ENCODE data around the gene CDC16. TPM values are rescaled to one million over a fixed set of nuclear protein-coding genes. Genes with fewer than 3 reads are reported as not detected.

CDC16 gene
- total RNA-seq, 2 donors from 2014 or later, result 35.7 to 47.9 TPM

GRCh38 chr13:114285166-114285808 lies 50.6 kb downstream of the CDC16 start:
- no peak overlapping the region for H3K4me3 ChIP-seq
- H3K9ac ChIP-seq (ENCODE audit: low read depth in 2 of 2, low read length in 2 of 2), result no peak overlapping the region
- H3K4me1 ChIP-seq, result peaks cover 6% of the 10 kb centered on the region
- DNase-seq, result no peak
- no peaks in the 10 kb centered on the region for H3K27me3 ChIP-seq
- no peaks in the 10 kb centered on the region for H3K9me3 ChIP-seq
- H3K27ac ChIP-seq, result no peak overlapping the region
- TF ChIP-seq, protein P1, sequence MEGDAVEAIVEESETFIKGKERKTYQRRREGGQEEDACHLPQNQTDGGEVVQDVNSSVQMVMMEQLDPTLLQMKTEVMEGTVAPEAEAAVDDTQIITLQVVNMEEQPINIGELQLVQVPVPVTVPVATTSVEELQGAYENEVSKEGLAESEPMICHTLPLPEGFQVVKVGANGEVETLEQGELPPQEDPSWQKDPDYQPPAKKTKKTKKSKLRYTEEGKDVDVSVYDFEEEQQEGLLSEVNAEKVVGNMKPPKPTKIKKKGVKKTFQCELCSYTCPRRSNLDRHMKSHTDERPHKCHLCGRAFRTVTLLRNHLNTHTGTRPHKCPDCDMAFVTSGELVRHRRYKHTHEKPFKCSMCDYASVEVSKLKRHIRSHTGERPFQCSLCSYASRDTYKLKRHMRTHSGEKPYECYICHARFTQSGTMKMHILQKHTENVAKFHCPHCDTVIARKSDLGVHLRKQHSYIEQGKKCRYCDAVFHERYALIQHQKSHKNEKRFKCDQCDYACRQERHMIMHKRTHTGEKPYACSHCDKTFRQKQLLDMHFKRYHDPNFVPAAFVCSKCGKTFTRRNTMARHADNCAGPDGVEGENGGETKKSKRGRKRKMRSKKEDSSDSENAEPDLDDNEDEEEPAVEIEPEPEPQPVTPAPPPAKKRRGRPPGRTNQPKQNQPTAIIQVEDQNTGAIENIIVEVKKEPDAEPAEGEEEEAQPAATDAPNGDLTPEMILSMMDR (IDR thresholded peaks at IDR 0.05), result no peak
- H3K36me3 ChIP-seq, result no peaks in the 10 kb centered on the region
- intact Hi-C loops (cut with DNase I), result no loop called here

- Histone ChIP-seq H3K9me3 (no peaks in the 10 kb centered on the region), H3K9ac (ENCODE audit: low read depth in 2 of 2, low read length in 2 of 2) (no peak overlapping the region), H3K27me3 (no peaks in the 10 kb centered on the region), H3K36me3 (no peaks in the 10 kb centered on the region), H3K27ac (no peak overlapping the region), H3K4me1 (peaks cover 6% of the 10 kb centered on the region), H3K4me3 (no peak overlapping the region)
- TF ChIP-seq, protein P1 (IDR thresholded peaks at IDR 0.05), result no peak
- DNase-seq, result no peak
- intact Hi-C loops (cut with DNase I), result no loop called here
Observed at GRCh38 chr13:114286808-114287207, 52.1 kb downstream of the CDC16 start.

DNA sequence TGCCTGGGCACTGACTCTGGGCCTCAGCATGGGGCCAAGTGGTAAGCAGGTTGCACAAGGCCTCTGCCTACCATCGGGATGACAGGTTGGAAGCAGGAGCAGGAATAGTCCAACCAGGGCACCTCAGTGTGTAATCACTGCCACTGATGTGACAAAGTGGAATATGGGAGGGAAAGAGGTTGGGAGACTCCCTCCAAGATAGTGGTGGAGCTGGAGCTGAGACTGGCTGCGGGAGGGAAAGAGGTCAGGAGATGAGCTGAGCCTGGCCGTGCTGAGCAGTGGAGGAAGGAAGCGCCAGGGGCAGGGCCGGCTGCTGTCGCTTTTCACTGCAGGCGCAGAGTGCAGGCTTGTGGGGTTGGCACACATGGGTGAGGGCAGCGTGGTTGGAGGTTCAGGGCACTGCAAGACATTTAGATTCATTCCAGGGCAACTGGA lies 53.5 kb downstream of the CDC16 start:
- Histone ChIP-seq H3K9me3 (no peaks in the 10 kb centered on the region), H3K4me3 (no peak overlapping the region), H3K27ac (no peak overlapping the region), H3K4me1 (peaks cover 1% of the 10 kb centered on the region), H3K27me3 (no peaks in the 10 kb centered on the region), H3K9ac (ENCODE audit: low read depth in 2 of 2, low read length in 2 of 2) (no peak overlapping the region), H3K36me3 (no peaks in the 10 kb centered on the region)
- intact Hi-C loops (cut with DNase I), result no loop called here
- no peak for DNase-seq
- TF ChIP-seq, protein P1 (IDR thresholded peaks at IDR 0.05), result no peak

DNA sequence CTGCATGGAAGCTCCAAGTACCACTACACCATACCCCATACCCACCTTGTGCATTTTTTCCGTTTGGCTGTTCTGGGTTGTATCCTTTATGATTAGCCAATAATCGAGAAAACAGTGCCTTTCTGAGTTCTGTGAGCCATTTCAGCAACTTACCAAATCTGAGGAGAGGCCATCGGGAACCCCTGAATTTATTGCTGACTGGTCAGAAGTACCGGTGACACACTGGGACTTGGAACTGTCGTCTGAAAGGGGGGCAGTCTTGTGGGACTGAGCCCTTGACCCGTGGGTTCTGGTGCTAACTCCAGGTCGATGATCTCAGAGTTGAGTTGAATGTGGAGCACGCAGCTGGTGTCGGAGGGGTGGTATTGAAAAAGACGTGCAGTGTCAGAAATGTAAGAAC lies 61.8 kb downstream of the CDC16 start:
- intact Hi-C loops (cut with DNase I), result no loop called here
- Histone ChIP-seq H3K36me3 (no peaks in the 10 kb centered on the region), H3K27me3 (no peaks in the 10 kb centered on the region), H3K4me3 (no peak overlapping the region), H3K9ac (ENCODE audit: low read depth in 2 of 2, low read length in 2 of 2) (no peak overlapping the region), H3K9me3 (no peaks in the 10 kb centered on the region), H3K27ac (no peak overlapping the region), H3K4me1 (no peaks in the 10 kb centered on the region)
- DNase-seq, result no peak
- TF ChIP-seq, protein P1 (IDR thresholded peaks at IDR 0.05), result no peak

DNA sequence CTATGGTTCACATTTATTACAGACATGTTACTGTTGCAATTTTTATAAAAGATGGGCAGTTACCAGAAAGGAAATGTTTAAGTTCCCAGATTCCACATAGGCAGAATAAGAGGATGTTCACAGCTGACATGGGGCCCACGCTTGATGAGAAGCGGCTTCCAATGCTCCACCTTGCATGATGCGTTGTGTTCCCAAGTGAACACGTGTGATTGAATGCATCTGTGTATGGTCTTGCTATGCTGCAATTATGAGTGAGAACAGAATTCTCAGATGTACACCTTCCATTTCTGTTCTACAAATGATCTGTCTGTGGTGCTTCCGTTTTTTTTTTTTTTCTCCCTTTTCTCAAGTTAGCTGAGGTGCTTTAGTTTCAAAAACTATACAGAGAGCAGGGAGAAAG lies 62.2 kb downstream of the CDC16 start:
- no peak overlapping the region for H3K4me3 ChIP-seq
- intact Hi-C loops (cut with DNase I), result no loop called here
- no peaks in the 10 kb centered on the region for H3K27me3 ChIP-seq
- DNase-seq, result no peak
- no peak overlapping the region for H3K9ac ChIP-seq (ENCODE audit: low read depth in 2 of 2, low read length in 2 of 2)
- TF ChIP-seq, protein P1 (IDR thresholded peaks at IDR 0.05), result no peak
- no peaks in the 10 kb centered on the region for H3K36me3 ChIP-seq
- no peaks in the 10 kb centered on the region for H3K4me1 ChIP-seq
- H3K9me3 ChIP-seq, result no peaks in the 10 kb centered on the region
- H3K27ac ChIP-seq, result no peak overlapping the region
